ENCODE data around the gene CLTC. TPM values are rescaled to one million over a fixed set of nuclear protein-coding genes. Genes with fewer than 3 reads are reported as not detected.
A peak's percentile ranks its signal among the peaks of the same experiment; 100 is the strongest.
"Not testable (repeated sequence)": the region's sequence is repeated elsewhere in the genome, so short reads cannot be mapped to it uniquely, and the experiment has no call there.

CLTC gene
- total RNA-seq = 100 to 1,000 TPM; 202 to 206 TPM

- Histone ChIP-seq H3K4me3 (peak within 1 kb of the TSS; percentile 88 to 98), H3K9me3 (no peaks in the 10 kb centered on the region), H3K36me3 (no peaks in the 10 kb centered on the region), H3K4me1 (replicated peaks) (peaks cover 4% of the 10 kb centered on the region), H3K27ac (peak within 1 kb of the TSS; percentile 98 to 99), H3K27me3 (replicated peaks; ENCODE audit: insufficient read depth) (no peaks in the 10 kb centered on the region)
- WGBS = under 1% methylated on average over 56 of the region's 65 CpGs
- intact Hi-C loops (cut with DNase I) = loop anchor here (10.0 kb wide), 1 partner anchor 55 kb away; the partner anchor contains the start of gene DHX40
- TF ChIP-seq POLR2A (IDR thresholded peaks at IDR 0.05) = peak; percentile 86
- peak; percentile 97 for TF ChIP-seq POLR2AphosphoS5 (IDR thresholded peaks at IDR 0.05)
- peak in 1 of 4 experiments; percentile 17 for TF ChIP-seq CTCF (IDR thresholded peaks at IDR 0.05)
- peak; percentile 90 for DNase-seq (ENCODE audit: low spot score)
These were observed at the start of gene CLTC for GRCh38 chr17:59619298-59620063. CLTC (plus strand) TSS chr17:59619895; CDS start chr17:59620132, 237 bp downstream.

- TF ChIP-seq POLR2AphosphoS5 (IDR thresholded peaks at IDR 0.05) (no peak), POLR2A (IDR thresholded peaks at IDR 0.05) (no peak), CTCF (IDR thresholded peaks at IDR 0.05) (no peak)
- intact Hi-C loops (cut with DNase I) = no loop called here
- H3K27ac ChIP-seq = no peak overlapping the region
- DNase-seq (ENCODE audit: low spot score) = no peak
- no peaks in the 10 kb centered on the region for H3K27me3 ChIP-seq (replicated peaks; ENCODE audit: insufficient read depth)
- WGBS = 98% methylated on average over 10 of the region's 10 CpGs
- H3K4me3 ChIP-seq = no peak overlapping the region
- H3K9me3 ChIP-seq = no peaks in the 10 kb centered on the region
- no peaks in the 10 kb centered on the region for H3K36me3 ChIP-seq
- no peaks in the 10 kb centered on the region for H3K4me1 ChIP-seq (replicated peaks)
These were observed 47.3 kb upstream of the CLTC start for GRCh38 chr17:59572301-59572924.

GRCh38 chr17:59584168-59584567 is 35.5 kb upstream of the CLTC start:
- DNase-seq (ENCODE audit: low spot score); intact Hi-C loops (cut with DNase I); H3K27ac ChIP-seq; H3K4me1 ChIP-seq (replicated peaks); H3K36me3 ChIP-seq; H3K4me3 ChIP-seq; H3K27me3 ChIP-seq (replicated peaks; ENCODE audit: insufficient read depth); H3K9me3 ChIP-seq: not testable (repeated sequence)
- whole genome bisulfite sequencing = no CpG with 5 or more reads among the region's 1 CpG

- intact Hi-C loops (cut with DNase I) = no loop called here
- DNase-seq (ENCODE audit: low spot score) = no peak
- H3K4me3 ChIP-seq = no peak overlapping the region
- no peaks in the 10 kb centered on the region for H3K27me3 ChIP-seq (replicated peaks; ENCODE audit: insufficient read depth)
- H3K36me3 ChIP-seq = no peaks in the 10 kb centered on the region
- H3K4me1 ChIP-seq (replicated peaks) = no peaks in the 10 kb centered on the region
- H3K9me3 ChIP-seq = no peaks in the 10 kb centered on the region
- no peak for TF ChIP-seq POLR2A (IDR thresholded peaks at IDR 0.05)
- no peak for TF ChIP-seq CTCF (IDR thresholded peaks at IDR 0.05)
- no peak for TF ChIP-seq POLR2AphosphoS5 (IDR thresholded peaks at IDR 0.05)
- H3K27ac ChIP-seq = no peak overlapping the region
These were observed 19.5 kb upstream of the CLTC start for GRCh38 chr17:59600169-59600568.

- intact Hi-C loops (cut with DNase I) = no loop called here
- 95% methylated on average over 2 of the region's 2 CpGs for WGBS
- Histone ChIP-seq H3K4me1 (replicated peaks) (no peaks in the 10 kb centered on the region), H3K27me3 (replicated peaks; ENCODE audit: insufficient read depth) (no peaks in the 10 kb centered on the region), H3K27ac (no peak overlapping the region), H3K36me3 (no peaks in the 10 kb centered on the region), H3K4me3 (no peak overlapping the region), H3K9me3 (no peaks in the 10 kb centered on the region)
- no peak for DNase-seq (ENCODE audit: low spot score)
- TF ChIP-seq POLR2AphosphoS5 (IDR thresholded peaks at IDR 0.05) (no peak), CTCF (IDR thresholded peaks at IDR 0.05) (no peak), POLR2A (IDR thresholded peaks at IDR 0.05) (no peak)
These were observed 18.6 kb upstream of the CLTC start for GRCh38 chr17:59601130-59601529.

Data from prostate gland (tissue), 2 donors.